Mucosa of descending colon (tissue), 3 donors: ENCODE measurements around the gene SLC25A21. TPM values are rescaled to one million over a fixed set of nuclear protein-coding genes. Genes with fewer than 3 reads are reported as not detected.

ENCODE experiments used
- ATAC-seq: fragments of 200-7000 bp; cut with Tn5 transposase; one replicate; pipeline ENCODE4 v1.9.1; 2020; ENCODE audit warnings: mild to moderate bottlenecking, moderate library complexity
- DNase-seq, 3 donors: peaks; one replicate each; pipeline ENCODE4 v3.0.0-alpha.2; 2020
- H3K36me3 ChIP-seq: fragments of 200-600 bp; one replicate; pipeline ENCODE4 v1.8.0; 2021; ENCODE audit warnings: low read depth, mild to moderate bottlenecking
- H3K4me1 ChIP-seq: fragments of 200-600 bp; one replicate; pipeline ENCODE4 v1.8.0; 2021; ENCODE audit warnings: low read depth, mild to moderate bottlenecking
- H3K4me3 ChIP-seq: fragments of 200-600 bp; one replicate; pipeline ENCODE4 v1.8.0; 2021; ENCODE audit warnings: mild to moderate bottlenecking
- H3K9me3 ChIP-seq: fragments of 200-600 bp; one replicate; pipeline ENCODE4 v1.8.0; 2021; ENCODE audit warnings: mild to moderate bottlenecking
- CTCF ChIP-seq: fragments of 200-600 bp; IDR thresholded peaks from one replicate; pipeline ENCODE4 v1.8.0; 2022; ENCODE audit warnings: antibody characterized with exemption, mild to moderate bottlenecking
- intact Hi-C, 2 donors: fragments of 100-400 bp; cut with DNase I in 1 of 2; cut with micrococcal nuclease in 1 of 2; formaldehyde crosslinking; loops; one replicate each; pipeline versions ENCODE4 v1.11.0 to v1.11.1; 2022; cut with DNase I, micrococcal nuclease
- total RNA-seq, 3 donors: library from RNA; stranded (reverse); fragmentation: NEBNext Ultra II Directional in 2 of 3; extraction: Animal tissue kit (Norgen Biotek cat#: 25700) in 2 of 3; gene quantifications; one replicate each; pipeline versions ENCODE4 v1.2.1 to v1.2.4, GENCODE V29; 2021 to 2023
- donor health status: DM: no; HTN: no; CAD: no; lungs with moderate emphysema.
- donor health status: DM: no; HTN: no; CAD: no.
- donor health status: DM: no; HTN: yes; CAD: no.

The SLC25A21 gene
- total RNA-seq, 3 donors from 2014 or later, result 0.31 to 1.4 (median 0.61) TPM

GRCh38 chr14:36652542-36653201, 519.7 kb downstream of the SLC25A21 start:
- Histone ChIP-seq H3K36me3 (no peaks in the 10 kb centered on the region), H3K4me1 (peaks cover 22% of the 10 kb centered on the region), H3K9me3 (no peaks in the 10 kb centered on the region), H3K4me3 (no peak overlapping the region)
- DNase-seq (no peak), ATAC-seq (no peak)
- TF ChIP-seq CTCF, result no peak
- intact Hi-C loops, result no loop called here

GRCh38 chr14:36649872-36650650, 522.3 kb downstream of the SLC25A21 start:
- intact Hi-C loops, result loop anchor here in 1 of 2 donors (5.0 kb wide), 1 partner anchor 292 kb away; no protein-coding TSS in a partner anchor
- Histone ChIP-seq H3K4me3 (no peak overlapping the region), H3K4me1 (peaks cover 10% of the 10 kb centered on the region), H3K36me3 (no peaks in the 10 kb centered on the region), H3K9me3 (no peaks in the 10 kb centered on the region)
- ATAC-seq (no peak), DNase-seq (no peak)
- TF ChIP-seq CTCF, result no peak

GRCh38 chr14:36647824-36648753, 524.3 kb downstream of the SLC25A21 start:
- ATAC-seq, result peak; percentile 82
- intact Hi-C loops, result loop anchor here in 1 of 2 donors (5.0 kb wide), 1 partner anchor 294 kb away; no protein-coding TSS in a partner anchor
- no peaks in the 10 kb centered on the region for H3K9me3 ChIP-seq
- peak; percentile 12 for TF ChIP-seq CTCF
- no peak overlapping the region for H3K4me3 ChIP-seq
- H3K4me1 ChIP-seq, result peaks cover 10% of the 10 kb centered on the region
- DNase-seq, result peak in 2 of 3 donors; percentile 28 to 36
- no peaks in the 10 kb centered on the region for H3K36me3 ChIP-seq

- no peaks in the 10 kb centered on the region for H3K36me3 ChIP-seq
- no peak for DNase-seq
- TF ChIP-seq CTCF, result no peak
- H3K4me3 ChIP-seq, result no peak overlapping the region
- H3K9me3 ChIP-seq, result no peaks in the 10 kb centered on the region
- H3K4me1 ChIP-seq, result peaks cover 10% of the 10 kb centered on the region
- peak; percentile 29 for ATAC-seq
- intact Hi-C loops, result loop anchor here in 1 of 2 donors (5.0 kb wide), 1 partner anchor 295 kb away; no protein-coding TSS in a partner anchor
Measured at GRCh38 chr14:36647417-36647823, 525.0 kb downstream of the SLC25A21 start.
